Colon (tissue), 2 donors: ENCODE results near the gene PIGB.
"Not testable (repeated sequence)": the region's sequence is repeated elsewhere in the genome, so short reads cannot be mapped to it uniquely, and the experiment has no call there.

Source experiments
- FAIRE-seq: peaks from 2 replicates; lab custom pipeline; 2012; peaks lifted over from hg19 to GRCh38; lab: Jason Lieb, UNC
- donor health status: control.
- donor health status: control.

The PIGB gene

GRCh38 chr15:55383687-55384086 is 64.7 kb downstream of the PIGB start:
- no peak for FAIRE-seq

GRCh38 chr15:55387027-55387426 is 68.0 kb downstream of the PIGB start:
- FAIRE-seq = no peak

GRCh38 chr15:55389264-55389607 is 70.2 kb downstream of the PIGB start:
- FAIRE-seq = no peak

- FAIRE-seq = no peak
Measured at GRCh38 chr15:55394694-55395093, 75.7 kb downstream of the PIGB start.

GRCh38 chr15:55398243-55398642 is 79.2 kb downstream of the PIGB start:
- no peak for FAIRE-seq

- not testable (repeated sequence) for FAIRE-seq
Measured at GRCh38 chr15:55400050-55400449, 81.0 kb downstream of the PIGB start.

GRCh38 chr15:55401786-55402246 is 82.8 kb downstream of the PIGB start:
- no peak for FAIRE-seq

- no peak for FAIRE-seq
Measured at GRCh38 chr15:55402707-55403106, 83.7 kb downstream of the PIGB start.

GRCh38 chr15:55403531-55403930 is 84.5 kb downstream of the PIGB start:
- peak; percentile 53 for FAIRE-seq
